ENCODE results near the gene TTLL9. TPM values are rescaled to one million over a fixed set of nuclear protein-coding genes. Genes with fewer than 3 reads are reported as not detected.
"Not testable (repeated sequence)": the region's sequence is repeated elsewhere in the genome, so short reads cannot be mapped to it uniquely, and the experiment has no call there.

Gene TTLL9
- total RNA-seq, 1 donor from 2014 or later: 0.37 TPM

DNA sequence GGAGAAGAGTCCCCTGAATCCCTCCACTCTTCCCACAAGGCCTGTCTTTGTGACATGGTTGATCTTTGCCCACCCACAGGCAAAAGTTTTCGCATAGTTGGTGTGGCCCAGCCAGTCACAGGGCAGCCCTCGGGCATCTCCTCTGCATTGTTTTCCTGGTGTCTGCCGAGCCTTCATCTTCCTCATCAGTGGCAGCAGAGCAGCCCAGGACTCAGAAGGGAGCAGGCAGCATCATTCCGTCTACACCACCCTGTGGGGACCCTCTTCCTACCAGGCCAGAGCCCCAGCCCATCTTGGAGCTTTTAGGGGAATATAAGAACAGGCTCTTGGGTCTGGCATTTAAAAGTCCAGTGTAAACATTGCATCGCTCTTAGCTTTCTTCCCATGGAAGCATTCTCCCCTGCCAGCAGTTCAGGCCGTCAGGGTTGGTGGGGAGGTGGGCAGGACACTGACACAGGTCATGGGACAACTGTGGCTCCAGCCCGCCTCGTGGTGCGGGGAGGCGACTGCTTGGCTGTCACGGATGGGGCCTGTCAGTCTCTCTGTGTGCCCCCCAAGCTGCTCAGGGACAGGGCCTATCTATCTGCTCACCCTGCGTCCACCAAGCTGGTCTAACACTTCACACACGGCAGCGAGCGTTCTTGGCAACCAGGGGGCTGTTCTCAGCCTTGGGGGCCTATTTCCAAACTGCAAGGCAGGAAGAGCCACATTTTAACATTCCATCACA is 43.2 kb downstream of the TTLL9 start:
- TF ChIP-seq CTCF (IDR thresholded peaks at IDR 0.05): no peak
- Mint-ChIP-seq H3K4me1 (ENCODE audit: low read depth) (peaks cover 3% of the 10 kb centered on the region), H3K27ac (ENCODE audit: unreplicated experiment) (no peak overlapping the region), H3K36me3 (ENCODE audit: low read depth) (no peaks in the 10 kb centered on the region), H3K9me3 (ENCODE audit: low read depth) (no peaks in the 10 kb centered on the region), H3K4me3 (ENCODE audit: unreplicated experiment) (no peak overlapping the region), H3K27me3 (ENCODE audit: low read depth) (peaks cover 29% of the 10 kb centered on the region)
- peak; percentile 79 for DNase-seq (ENCODE audit: low spot score)

- Mint-ChIP-seq H3K36me3 (ENCODE audit: low read depth) (no peaks in the 10 kb centered on the region), H3K4me3 (ENCODE audit: unreplicated experiment) (no peak overlapping the region), H3K27me3 (ENCODE audit: low read depth) (peaks cover 31% of the 10 kb centered on the region), H3K27ac (ENCODE audit: unreplicated experiment) (no peak overlapping the region), H3K4me1 (ENCODE audit: low read depth) (peaks cover 3% of the 10 kb centered on the region), H3K9me3 (ENCODE audit: low read depth) (no peaks in the 10 kb centered on the region)
- no peak for TF ChIP-seq CTCF (IDR thresholded peaks at IDR 0.05)
- no peak for DNase-seq (ENCODE audit: low spot score)
Measured at GRCh38 chr20:31914170-31914569, 43.7 kb downstream of the TTLL9 start.

DNA sequence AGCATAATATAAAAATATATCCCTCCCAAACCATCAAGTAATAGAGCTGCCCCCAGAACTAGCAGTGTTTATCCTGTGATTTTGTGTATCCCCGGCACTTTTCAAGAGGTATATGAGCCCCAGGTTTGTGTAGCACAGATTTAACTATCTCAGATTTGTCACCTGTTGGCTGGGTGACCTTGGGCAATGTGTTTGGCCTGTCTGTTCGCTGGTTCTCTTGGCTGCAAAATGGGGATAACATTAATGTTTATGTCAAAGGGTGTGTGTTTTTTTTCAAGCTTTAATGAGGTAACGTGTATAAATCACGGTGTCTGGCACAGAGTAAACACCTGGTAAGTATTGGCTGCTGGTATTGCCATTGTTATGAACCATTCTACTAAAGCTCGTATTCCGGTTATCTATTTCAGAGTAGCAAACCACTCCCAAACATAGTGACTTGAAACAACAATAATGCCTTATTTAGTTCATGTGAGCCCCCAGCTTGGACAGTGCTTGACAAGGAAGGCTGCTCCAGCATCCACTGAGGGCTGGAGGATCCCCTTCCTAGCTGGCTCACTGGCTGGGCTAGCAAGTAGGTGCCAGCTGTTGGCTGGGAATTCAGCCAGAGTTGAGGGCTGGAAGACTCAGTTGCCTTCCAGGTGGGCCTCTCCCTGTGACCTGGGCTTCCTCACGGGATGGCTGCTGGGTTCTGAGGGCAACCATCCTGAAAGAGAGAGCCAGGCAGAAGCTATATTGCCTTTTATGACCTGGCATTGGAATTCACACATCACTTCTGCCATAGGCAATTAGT is 45.3 kb downstream of the TTLL9 start:
- no peaks in the 10 kb centered on the region for H3K9me3 Mint-ChIP-seq (ENCODE audit: low read depth)
- peaks cover 46% of the 10 kb centered on the region for H3K27me3 Mint-ChIP-seq (ENCODE audit: low read depth)
- TF ChIP-seq CTCF (IDR thresholded peaks at IDR 0.05): no peak
- H3K4me3 Mint-ChIP-seq (ENCODE audit: unreplicated experiment): no peak overlapping the region
- H3K4me1 Mint-ChIP-seq (ENCODE audit: low read depth): peaks cover 3% of the 10 kb centered on the region
- peak; percentile 36 for DNase-seq (ENCODE audit: low spot score)
- H3K27ac Mint-ChIP-seq (ENCODE audit: unreplicated experiment): no peak overlapping the region
- H3K36me3 Mint-ChIP-seq (ENCODE audit: low read depth): no peaks in the 10 kb centered on the region

GRCh38 chr20:31916708-31917107 is 46.3 kb downstream of the TTLL9 start:
- Mint-ChIP-seq H3K27ac (ENCODE audit: unreplicated experiment) (no peak overlapping the region), H3K9me3 (ENCODE audit: low read depth) (no peaks in the 10 kb centered on the region), H3K4me1 (ENCODE audit: low read depth) (peaks cover 3% of the 10 kb centered on the region), H3K36me3 (ENCODE audit: low read depth) (no peaks in the 10 kb centered on the region), H3K4me3 (ENCODE audit: unreplicated experiment) (no peak overlapping the region), H3K27me3 (ENCODE audit: low read depth) (peaks cover 50% of the 10 kb centered on the region)
- TF ChIP-seq CTCF (IDR thresholded peaks at IDR 0.05): no peak
- DNase-seq (ENCODE audit: low spot score): no peak

DNA sequence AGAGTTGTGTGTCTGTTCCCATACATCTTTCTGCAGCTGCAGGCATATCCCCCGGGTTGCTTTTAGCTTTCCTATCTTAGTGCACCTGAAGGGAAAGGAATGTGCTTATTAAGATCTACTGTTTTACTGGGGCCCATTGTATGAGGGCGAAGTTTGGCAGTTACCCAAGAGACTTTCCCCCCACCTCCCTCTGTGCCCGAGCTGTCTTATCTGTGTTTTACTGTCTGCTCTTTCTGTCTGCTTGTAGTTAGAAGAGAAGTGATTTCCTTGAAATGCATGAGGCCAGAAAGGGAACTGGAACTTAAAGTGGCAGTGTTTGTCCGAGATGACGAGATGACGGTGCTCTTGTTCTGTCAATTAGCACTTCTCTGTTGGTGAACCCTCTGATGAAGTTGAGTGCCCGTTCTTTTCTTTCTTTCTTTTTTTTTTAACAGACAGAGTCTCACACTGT is 47.6 kb downstream of the TTLL9 start:
- not testable (repeated sequence) for H3K27ac Mint-ChIP-seq (ENCODE audit: unreplicated experiment); H3K4me1 Mint-ChIP-seq (ENCODE audit: low read depth); H3K9me3 Mint-ChIP-seq (ENCODE audit: low read depth); DNase-seq (ENCODE audit: low spot score); H3K4me3 Mint-ChIP-seq (ENCODE audit: unreplicated experiment); H3K36me3 Mint-ChIP-seq (ENCODE audit: low read depth)
- peaks cover 48% of the 10 kb centered on the region for H3K27me3 Mint-ChIP-seq (ENCODE audit: low read depth)

Data from chondrocyte (in vitro differentiated cells).